ENCODE data around the gene IGSF22.

DNA sequence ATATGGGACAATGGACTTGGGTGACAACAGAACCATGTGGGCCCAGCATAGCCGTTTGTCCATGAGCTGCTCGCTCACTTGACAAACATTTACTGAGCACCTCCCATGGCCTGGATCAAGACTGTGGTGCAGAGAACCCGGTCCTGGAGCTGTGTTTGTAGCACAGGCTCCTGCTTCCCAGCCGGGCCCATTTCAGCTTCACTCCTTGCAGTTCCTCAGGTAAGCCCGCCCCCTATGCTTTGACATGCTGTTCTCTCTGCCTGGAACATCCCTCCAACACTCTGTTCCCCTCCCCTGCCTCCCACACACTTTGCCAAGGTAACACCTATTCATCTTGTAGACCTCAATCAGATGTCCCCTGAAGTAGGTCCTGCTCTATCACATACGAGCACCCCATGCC, 19.3 kb upstream of the IGSF22 start:
- TF ChIP-seq, protein P1, sequence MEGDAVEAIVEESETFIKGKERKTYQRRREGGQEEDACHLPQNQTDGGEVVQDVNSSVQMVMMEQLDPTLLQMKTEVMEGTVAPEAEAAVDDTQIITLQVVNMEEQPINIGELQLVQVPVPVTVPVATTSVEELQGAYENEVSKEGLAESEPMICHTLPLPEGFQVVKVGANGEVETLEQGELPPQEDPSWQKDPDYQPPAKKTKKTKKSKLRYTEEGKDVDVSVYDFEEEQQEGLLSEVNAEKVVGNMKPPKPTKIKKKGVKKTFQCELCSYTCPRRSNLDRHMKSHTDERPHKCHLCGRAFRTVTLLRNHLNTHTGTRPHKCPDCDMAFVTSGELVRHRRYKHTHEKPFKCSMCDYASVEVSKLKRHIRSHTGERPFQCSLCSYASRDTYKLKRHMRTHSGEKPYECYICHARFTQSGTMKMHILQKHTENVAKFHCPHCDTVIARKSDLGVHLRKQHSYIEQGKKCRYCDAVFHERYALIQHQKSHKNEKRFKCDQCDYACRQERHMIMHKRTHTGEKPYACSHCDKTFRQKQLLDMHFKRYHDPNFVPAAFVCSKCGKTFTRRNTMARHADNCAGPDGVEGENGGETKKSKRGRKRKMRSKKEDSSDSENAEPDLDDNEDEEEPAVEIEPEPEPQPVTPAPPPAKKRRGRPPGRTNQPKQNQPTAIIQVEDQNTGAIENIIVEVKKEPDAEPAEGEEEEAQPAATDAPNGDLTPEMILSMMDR (IDR thresholded peaks at IDR 0.05) = no peak
- no peak for TF ChIP-seq POLR2A (IDR thresholded peaks at IDR 0.05)

Data from body of pancreas (tissue), 4 donors.